ENCODE data around the gene KIF4A. TPM values are rescaled to one million over a fixed set of nuclear protein-coding genes. Genes with fewer than 3 reads are reported as not detected.
"Not testable (repeated sequence)": the region's sequence is repeated elsewhere in the genome, so short reads cannot be mapped to it uniquely, and the experiment has no call there.

Gene KIF4A
- total and polyA plus RNA-seq, 2 of the 13 experiments (the other 11 are each of a cell fraction or from before 2014, with no cell fraction given), result 9.4 to 28.2 TPM

GRCh38 chrX:70400181-70400580 lies 110.3 kb downstream of the KIF4A start:
- H4K20me1 ChIP-seq (ENCODE audit: insufficient read depth, low read length); ATAC-seq; POLR2A ChIA-PET; BruUV-seq (replicated peaks); CTCF ChIA-PET (ENCODE audit: low intra/inter-chr PET ratio, low total read pairs); H3K27me3 ChIP-seq (ENCODE audit: control insufficient read depth in 1 of 2, insufficient read depth in 2 of 2, low read length in 2 of 2); H3K79me2 ChIP-seq (ENCODE audit: insufficient read depth, low read length); H3K4me3 ChIP-seq (replicated peaks in 1 of 3; ENCODE audit: insufficient read depth in 1 of 3, low read depth in 2 of 3, low read length in 3 of 3); H2AFZ ChIP-seq (ENCODE audit: low read length); intact Hi-C loops (cut with micrococcal nuclease; ENCODE audit: unreplicated experiment); H3K9ac ChIP-seq (ENCODE audit: insufficient read depth, low read depth, low read length); DNase-seq (ENCODE audit: low spot score); H3K27ac ChIP-seq (ENCODE audit: extremely low read length, insufficient read depth, low read length); H3K4me2 ChIP-seq (ENCODE audit: low read depth, low read length); FAIRE-seq; H3K9me3 ChIP-seq (ENCODE audit: low read length); in situ Hi-C loops (cut with HindIII; ENCODE audit: extremely low pct_ligation_motif_present, low pct_unique_long_range_greater_than_20kb): not testable (repeated sequence)
- Histone ChIP-seq H3K4me1 (ENCODE audit: insufficient read depth, low read length) (peaks cover 14% of the 10 kb centered on the region), H3K36me3 (replicated peaks in 1 of 2; ENCODE audit: control insufficient read depth in 1 of 2, insufficient read depth in 2 of 2, low read length in 2 of 2) (peaks cover 0 to 19% of the 10 kb centered on the region in 2 experiments; a peak in 3 of 5 replicates)
- WGBS (ENCODE audit: low lambda C conversion rate), result 100% methylated on average over 2 of the region's 3 CpGs

DNA sequence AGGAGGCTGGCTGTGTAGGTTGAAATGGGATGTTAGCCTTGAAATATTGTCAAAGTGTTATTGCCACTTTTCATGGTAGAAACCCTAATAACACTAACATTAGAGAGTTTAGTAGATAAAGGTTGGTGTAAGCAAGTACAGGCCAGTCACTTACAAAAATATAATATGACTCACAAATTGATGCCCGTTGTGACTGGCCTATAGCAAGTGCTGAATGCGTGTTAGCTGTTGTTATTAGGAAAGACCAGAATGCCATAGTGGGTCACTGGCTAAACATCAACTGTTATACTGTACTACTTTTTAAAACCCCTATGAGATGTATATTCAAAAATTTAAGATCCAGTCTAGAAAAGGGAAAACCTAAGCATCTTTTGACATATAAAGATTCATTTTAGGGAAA lies 112.8 kb downstream of the KIF4A start:
- no TSS peak for BruUV-seq (replicated peaks)
- Histone ChIP-seq H3K4me2 (ENCODE audit: low read depth, low read length) (no peak overlapping the region), H3K27me3 (ENCODE audit: control insufficient read depth in 1 of 2, insufficient read depth in 2 of 2, low read length in 2 of 2) (no peaks in the 10 kb centered on the region), H3K79me2 (ENCODE audit: insufficient read depth, low read length) (no peaks in the 10 kb centered on the region), H3K27ac (ENCODE audit: extremely low read length, insufficient read depth, low read length) (no peak overlapping the region), H3K4me3 (replicated peaks in 1 of 3; ENCODE audit: insufficient read depth in 1 of 3, low read depth in 2 of 3, low read length in 3 of 3) (no peak overlapping the region), H3K36me3 (replicated peaks in 1 of 2; ENCODE audit: control insufficient read depth in 1 of 2, insufficient read depth in 2 of 2, low read length in 2 of 2) (peaks cover 0 to 27% of the 10 kb centered on the region in 2 experiments; a peak in 2 of 5 replicates), H3K9ac (ENCODE audit: insufficient read depth, low read depth, low read length) (no peak overlapping the region), H3K4me1 (ENCODE audit: insufficient read depth, low read length) (peaks cover 14% of the 10 kb centered on the region), H4K20me1 (ENCODE audit: insufficient read depth, low read length) (no peaks in the 10 kb centered on the region), H2AFZ (ENCODE audit: low read length) (no peak overlapping the region), H3K9me3 (ENCODE audit: low read length) (no peaks in the 10 kb centered on the region)
- WGBS (ENCODE audit: low lambda C conversion rate), result 96% methylated on average over 2 of the region's 2 CpGs
- no peak for DNase-seq (ENCODE audit: low spot score)
- CTCF ChIA-PET (ENCODE audit: low intra/inter-chr PET ratio, low total read pairs), result no interaction called here
- no peak for FAIRE-seq
- POLR2A ChIA-PET, result no interaction called here
- in situ Hi-C loops (cut with HindIII; ENCODE audit: extremely low pct_ligation_motif_present, low pct_unique_long_range_greater_than_20kb), result no loop called here
- no peak for ATAC-seq
- intact Hi-C loops (cut with micrococcal nuclease; ENCODE audit: unreplicated experiment), result no loop called here
- TF ChIP-seq, protein P1, sequence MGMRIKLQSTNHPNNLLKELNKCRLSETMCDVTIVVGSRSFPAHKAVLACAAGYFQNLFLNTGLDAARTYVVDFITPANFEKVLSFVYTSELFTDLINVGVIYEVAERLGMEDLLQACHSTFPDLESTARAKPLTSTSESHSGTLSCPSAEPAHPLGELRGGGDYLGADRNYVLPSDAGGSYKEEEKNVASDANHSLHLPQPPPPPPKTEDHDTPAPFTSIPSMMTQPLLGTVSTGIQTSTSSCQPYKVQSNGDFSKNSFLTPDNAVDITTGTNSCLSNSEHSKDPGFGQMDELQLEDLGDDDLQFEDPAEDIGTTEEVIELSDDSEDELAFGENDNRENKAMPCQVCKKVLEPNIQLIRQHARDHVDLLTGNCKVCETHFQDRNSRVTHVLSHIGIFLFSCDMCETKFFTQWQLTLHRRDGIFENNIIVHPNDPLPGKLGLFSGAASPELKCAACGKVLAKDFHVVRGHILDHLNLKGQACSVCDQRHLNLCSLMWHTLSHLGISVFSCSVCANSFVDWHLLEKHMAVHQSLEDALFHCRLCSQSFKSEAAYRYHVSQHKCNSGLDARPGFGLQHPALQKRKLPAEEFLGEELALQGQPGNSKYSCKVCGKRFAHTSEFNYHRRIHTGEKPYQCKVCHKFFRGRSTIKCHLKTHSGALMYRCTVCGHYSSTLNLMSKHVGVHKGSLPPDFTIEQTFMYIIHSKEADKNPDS (CRISPR knock-in tag; IDR thresholded peaks at IDR 0.05), result no peak
- TF ChIP-seq ZNF644 (CRISPR knock-in tag; IDR thresholded peaks at IDR 0.05; ENCODE audit: low read depth) (no peak), HMG20A (CRISPR knock-in tag; IDR thresholded peaks at IDR 0.05; ENCODE audit: borderline replicate concordance) (no peak), BRCA1 (CRISPR knock-in tag; IDR thresholded peaks at IDR 0.05) (no peak), PAWR (CRISPR knock-in tag; IDR thresholded peaks at IDR 0.05; ENCODE audit: borderline replicate concordance) (no peak), WIZ (CRISPR knock-in tag; IDR thresholded peaks at IDR 0.05) (no peak), BCLAF1 (IDR thresholded peaks at IDR 0.05) (no peak)
- TF ChIP-seq, protein P2, sequence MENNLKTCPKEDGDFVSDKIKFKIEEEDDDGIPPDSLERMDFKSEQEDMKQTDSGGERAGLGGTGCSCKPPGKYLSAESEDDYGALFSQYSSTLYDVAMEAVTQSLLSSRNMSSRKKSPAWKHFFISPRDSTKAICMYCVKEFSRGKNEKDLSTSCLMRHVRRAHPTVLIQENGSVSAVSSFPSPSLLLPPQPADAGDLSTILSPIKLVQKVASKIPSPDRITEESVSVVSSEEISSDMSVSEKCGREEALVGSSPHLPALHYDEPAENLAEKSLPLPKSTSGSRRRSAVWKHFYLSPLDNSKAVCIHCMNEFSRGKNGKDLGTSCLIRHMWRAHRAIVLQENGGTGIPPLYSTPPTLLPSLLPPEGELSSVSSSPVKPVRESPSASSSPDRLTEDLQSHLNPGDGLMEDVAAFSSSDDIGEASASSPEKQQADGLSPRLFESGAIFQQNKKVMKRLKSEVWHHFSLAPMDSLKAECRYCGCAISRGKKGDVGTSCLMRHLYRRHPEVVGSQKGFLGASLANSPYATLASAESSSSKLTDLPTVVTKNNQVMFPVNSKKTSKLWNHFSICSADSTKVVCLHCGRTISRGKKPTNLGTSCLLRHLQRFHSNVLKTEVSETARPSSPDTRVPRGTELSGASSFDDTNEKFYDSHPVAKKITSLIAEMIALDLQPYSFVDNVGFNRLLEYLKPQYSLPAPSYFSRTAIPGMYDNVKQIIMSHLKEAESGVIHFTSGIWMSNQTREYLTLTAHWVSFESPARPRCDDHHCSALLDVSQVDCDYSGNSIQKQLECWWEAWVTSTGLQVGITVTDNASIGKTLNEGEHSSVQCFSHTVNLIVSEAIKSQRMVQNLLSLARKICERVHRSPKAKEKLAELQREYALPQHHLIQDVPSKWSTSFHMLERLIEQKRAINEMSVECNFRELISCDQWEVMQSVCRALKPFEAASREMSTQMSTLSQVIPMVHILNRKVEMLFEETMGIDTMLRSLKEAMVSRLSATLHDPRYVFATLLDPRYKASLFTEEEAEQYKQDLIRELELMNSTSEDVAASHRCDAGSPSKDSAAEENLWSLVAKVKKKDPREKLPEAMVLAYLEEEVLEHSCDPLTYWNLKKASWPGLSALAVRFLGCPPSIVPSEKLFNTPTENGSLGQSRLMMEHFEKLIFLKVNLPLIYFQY (CRISPR knock-in tag; IDR thresholded peaks at IDR 0.05; ENCODE audit: borderline replicate concordance), result no peak
- TF ChIP-seq, protein P3, sequence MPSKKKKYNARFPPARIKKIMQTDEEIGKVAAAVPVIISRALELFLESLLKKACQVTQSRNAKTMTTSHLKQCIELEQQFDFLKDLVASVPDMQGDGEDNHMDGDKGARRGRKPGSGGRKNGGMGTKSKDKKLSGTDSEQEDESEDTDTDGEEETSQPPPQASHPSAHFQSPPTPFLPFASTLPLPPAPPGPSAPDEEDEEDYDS (CRISPR knock-in tag; IDR thresholded peaks at IDR 0.05), result no peak

All from HepG2 (cell line).